GM12864 (cell line): ENCODE data around the gene TTC39B.
"Not testable (repeated sequence)": the region's sequence is repeated elsewhere in the genome, so short reads cannot be mapped to it uniquely, and the experiment has no call there.

Source experiments
- DNase-seq: peaks from one replicate; pipeline ENCODE4 v3.0.0-alpha.2; 2011; ENCODE audit warnings: low read depth
- H3K4me3 ChIP-seq: 2 replicates; pipeline ENCODE4 v1.5.1; 2011; ENCODE audit warnings: mild to moderate bottlenecking, low read depth, low read length, control low read depth
- TF ChIP-seq, protein P1 (sequence below): IDR thresholded peaks from 2 replicates; pipeline ENCODE4 v1.5.1; 2011; ENCODE audit warnings: low read depth, mild to moderate bottlenecking, moderate library complexity, low read length, control low read depth, inconsistent platforms; ENCODE audit errors: missing control alignments

The TTC39B gene

DNA sequence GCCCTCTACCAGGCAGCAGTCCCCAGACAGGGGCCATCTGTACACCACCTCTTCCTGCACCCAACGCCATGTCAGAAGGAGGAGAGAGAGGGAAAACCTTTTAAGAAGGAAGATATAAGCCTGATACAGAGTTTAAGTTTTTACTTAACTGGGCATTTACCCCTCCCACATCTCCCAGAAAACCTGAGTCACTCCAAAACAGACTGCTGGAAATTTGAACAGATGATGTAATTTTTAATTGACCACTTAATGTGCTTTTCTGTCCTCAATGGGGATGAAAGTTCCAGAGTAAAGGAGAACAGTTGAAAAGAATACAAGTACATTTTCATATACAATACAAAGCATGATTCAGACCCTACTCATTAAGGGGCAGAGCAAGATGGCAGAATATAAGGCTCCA lies 63.9 kb downstream of the TTC39B start:
- TF ChIP-seq, protein P1, sequence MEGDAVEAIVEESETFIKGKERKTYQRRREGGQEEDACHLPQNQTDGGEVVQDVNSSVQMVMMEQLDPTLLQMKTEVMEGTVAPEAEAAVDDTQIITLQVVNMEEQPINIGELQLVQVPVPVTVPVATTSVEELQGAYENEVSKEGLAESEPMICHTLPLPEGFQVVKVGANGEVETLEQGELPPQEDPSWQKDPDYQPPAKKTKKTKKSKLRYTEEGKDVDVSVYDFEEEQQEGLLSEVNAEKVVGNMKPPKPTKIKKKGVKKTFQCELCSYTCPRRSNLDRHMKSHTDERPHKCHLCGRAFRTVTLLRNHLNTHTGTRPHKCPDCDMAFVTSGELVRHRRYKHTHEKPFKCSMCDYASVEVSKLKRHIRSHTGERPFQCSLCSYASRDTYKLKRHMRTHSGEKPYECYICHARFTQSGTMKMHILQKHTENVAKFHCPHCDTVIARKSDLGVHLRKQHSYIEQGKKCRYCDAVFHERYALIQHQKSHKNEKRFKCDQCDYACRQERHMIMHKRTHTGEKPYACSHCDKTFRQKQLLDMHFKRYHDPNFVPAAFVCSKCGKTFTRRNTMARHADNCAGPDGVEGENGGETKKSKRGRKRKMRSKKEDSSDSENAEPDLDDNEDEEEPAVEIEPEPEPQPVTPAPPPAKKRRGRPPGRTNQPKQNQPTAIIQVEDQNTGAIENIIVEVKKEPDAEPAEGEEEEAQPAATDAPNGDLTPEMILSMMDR, result no peak
- no peak for DNase-seq
- H3K4me3 ChIP-seq, result no peak overlapping the region

DNA sequence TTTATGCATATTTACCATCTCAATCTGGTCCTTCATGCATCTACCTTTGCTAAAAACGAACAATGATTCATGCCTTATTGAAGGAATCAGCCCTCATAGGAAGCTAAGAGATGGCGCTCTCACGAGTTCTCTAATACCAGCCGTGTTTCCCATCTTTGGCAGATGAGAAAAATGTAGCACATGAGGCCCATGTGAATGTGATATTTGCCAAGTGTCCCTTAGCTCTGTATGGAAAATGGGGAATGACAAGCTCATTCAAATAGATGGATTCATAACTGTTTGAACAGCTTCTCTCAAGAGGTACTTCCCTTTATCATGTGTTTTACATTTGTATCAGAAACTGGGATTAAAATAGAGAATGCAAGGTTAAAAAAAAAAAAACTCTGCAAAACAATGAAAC lies 66.1 kb downstream of the TTC39B start:
- TF ChIP-seq, protein P1, result no peak
- DNase-seq, result no peak

DNA sequence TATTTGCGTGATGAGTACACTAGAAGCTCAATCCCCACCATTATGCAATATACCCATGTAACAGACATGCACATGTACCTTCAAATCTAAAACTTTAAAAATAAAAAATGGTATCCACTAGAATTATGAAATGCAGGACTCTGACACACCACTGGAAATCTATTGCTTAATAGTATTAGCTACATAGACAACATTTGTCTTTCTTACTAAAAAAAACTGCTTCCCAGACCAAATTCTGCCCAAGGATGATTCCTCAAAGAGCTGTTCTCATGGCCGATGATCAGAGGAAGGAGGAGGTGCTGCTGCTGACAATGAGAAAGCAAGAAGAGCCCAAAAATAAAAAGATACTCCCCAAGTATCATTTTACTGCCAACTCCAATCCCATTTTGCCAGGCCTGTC lies 67.2 kb downstream of the TTC39B start:
- no peak for DNase-seq
- no peak overlapping the region for H3K4me3 ChIP-seq
- TF ChIP-seq, protein P1, result no peak

More for the DNA sequence above, 66.1 kb downstream of the TTC39B start:
- no peak overlapping the region for H3K4me3 ChIP-seq

DNA sequence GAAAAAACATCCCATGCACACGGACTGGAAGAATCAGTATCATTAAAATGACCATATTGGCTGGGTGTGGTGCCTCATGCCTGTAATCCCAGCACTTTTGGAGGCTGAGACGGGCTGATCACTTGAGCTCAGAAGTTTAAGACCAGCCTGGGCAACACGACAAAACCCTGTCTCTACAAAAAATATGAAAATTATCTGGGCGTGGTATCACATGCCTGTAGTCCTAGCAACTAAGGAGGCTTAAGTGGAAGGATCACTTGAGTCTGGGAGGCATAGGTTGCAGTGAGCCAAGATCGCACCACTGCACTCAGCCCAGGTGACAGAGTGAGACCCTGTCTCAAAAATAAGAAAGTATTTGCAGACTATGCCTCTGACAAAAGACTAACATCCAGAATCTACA lies 68.4 kb downstream of the TTC39B start:
- no peak overlapping the region for H3K4me3 ChIP-seq
- TF ChIP-seq, protein P1, result no peak
- no peak for DNase-seq

DNA sequence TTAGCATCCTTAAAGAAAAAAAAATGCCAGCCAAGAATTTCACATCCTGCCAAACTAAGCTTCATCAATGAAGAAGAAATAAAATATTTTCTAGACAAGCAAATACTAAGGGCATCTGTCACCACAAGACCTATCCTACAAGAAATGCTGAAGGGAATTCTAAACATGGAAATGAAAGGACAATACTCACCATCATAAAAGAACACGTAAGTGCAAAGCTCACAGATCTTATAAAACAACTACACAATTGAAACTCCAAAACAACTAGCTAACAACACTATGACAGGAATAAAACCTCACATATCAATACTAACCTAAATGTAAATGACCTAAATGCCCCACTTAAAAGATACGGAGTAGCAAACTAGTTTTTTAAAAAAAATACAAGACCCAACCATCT lies 71.4 kb downstream of the TTC39B start:
- TF ChIP-seq, protein P1, result no peak

DNA sequence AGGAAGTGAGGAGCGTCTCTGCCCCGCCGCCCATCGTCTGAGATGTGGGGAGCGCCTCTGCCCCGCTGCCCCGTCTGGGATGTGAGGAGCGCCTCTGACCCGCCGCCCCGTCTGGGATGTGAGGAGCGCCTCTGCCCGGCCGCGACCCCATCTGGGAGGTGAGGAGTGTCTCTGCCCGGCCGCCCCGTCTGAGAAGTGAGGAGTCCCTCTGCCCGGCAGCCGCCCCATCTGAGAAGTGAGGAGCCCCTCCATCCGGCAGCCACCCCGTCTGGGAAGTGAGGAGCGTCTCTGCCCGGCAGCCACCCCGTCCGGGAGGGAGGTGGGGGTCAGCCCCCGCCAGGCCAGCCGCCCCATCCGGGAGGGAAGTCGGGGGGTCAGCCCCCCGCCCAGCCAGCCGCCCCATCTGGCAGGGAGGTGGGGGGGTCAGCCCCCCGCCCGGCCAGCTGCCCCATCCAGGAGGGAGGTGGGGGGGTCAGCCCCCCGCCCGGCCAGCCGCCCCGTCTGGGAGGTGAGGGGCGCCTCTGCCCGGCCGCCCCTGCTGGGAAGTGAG lies 73.0 kb downstream of the TTC39B start:
- not testable (repeated sequence) for H3K4me3 ChIP-seq, DNase-seq

More for the DNA sequence above, 71.4 kb downstream of the TTC39B start:
- no peak for DNase-seq
- no peak overlapping the region for H3K4me3 ChIP-seq

DNA sequence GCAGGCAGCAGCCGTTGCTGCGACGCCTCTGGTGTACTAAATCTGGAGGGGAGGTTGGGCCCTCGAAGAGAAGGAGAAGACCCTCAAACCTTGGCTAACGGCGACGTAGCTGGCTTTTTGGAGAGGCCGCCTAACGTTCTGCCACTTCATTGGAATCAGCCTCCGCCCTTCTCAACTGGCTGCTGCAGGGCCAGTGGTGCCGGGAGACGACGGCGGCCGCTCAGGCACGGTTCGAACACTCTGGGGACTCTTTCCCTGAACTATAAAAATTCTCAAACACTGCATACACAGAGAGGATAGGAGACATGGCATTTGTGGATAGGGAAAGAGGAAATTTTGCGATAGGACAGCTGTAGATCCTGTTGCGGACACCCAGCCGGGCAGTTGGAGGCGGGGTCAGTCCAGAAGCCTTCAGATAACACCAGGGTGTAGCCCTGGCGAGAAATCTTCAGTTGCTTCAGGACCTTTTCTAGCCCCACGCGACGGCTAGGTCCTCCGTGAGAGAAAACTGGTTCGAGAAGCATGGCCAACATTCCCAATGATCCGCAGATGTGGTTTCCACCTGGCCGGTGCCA lies 74.2 kb downstream of the TTC39B start:
- DNase-seq, H3K4me3 ChIP-seq: not testable (repeated sequence)
